Astrocyte of the spinal cord (primary cell): ENCODE measurements around the gene ZNF664.

Experiments
- DNase-seq: peaks from one replicate; pipeline ENCODE4 v3.0.0; 2011; ENCODE audit warnings: low read depth, low spot score
- H3K4me3 ChIP-seq: 2 replicates; pipeline ENCODE4 v1.5.1; 2011; ENCODE audit warnings: low read depth, mild to moderate bottlenecking, low read length, moderate library complexity
- CTCF ChIP-seq: IDR thresholded peaks from 2 replicates; pipeline ENCODE4 v1.5.1; 2012; ENCODE audit warnings: low read depth, mild to moderate bottlenecking, low read length, inconsistent platforms
- in situ Hi-C: cut with HindIII; loops from 2 replicates; pipeline ENCODE4 v1.10.0; 2017; ENCODE audit warnings: low sequenced_read_pairs

ZNF664 gene

DNA sequence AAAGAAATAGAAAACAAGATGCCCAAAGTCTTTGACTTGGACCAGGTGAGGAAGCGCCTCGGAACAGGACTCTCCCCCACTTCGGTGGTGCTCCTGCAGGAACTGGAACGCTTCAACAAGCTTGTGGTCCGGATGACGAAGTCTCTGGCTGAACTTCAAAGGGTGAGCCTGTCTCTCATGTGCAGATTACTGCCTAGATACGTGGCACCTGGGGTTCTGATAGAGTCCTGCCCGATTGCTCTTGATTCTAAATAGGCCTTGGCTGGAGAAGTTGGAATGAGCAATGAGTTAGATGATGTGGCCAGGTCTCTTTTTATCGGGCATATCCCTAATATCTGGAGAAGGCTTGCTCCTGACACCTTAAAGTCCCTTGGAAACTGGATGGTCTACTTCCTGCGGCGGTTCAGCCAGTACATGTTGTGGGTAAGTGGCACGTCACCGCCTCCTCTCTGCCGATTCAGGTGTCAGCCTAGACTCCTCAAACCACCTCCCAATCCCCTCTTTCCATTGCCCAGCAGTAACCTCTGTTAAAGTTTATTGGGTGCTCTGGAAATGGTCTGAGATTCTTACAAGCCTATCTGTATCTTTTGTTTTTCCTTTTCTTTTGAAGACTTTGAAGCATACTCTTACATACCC, 41.2 kb upstream of the ZNF664 start:
- TF ChIP-seq CTCF: no peak
- no peak for DNase-seq
- in situ Hi-C loops: no loop called here
- no peak overlapping the region for H3K4me3 ChIP-seq

- in situ Hi-C loops: no loop called here
- DNase-seq: no peak
- no peak for TF ChIP-seq CTCF
- H3K4me3 ChIP-seq: no peak overlapping the region
Measured at GRCh38 chr12:123933214-123933613, 39.8 kb upstream of the ZNF664 start.

DNA sequence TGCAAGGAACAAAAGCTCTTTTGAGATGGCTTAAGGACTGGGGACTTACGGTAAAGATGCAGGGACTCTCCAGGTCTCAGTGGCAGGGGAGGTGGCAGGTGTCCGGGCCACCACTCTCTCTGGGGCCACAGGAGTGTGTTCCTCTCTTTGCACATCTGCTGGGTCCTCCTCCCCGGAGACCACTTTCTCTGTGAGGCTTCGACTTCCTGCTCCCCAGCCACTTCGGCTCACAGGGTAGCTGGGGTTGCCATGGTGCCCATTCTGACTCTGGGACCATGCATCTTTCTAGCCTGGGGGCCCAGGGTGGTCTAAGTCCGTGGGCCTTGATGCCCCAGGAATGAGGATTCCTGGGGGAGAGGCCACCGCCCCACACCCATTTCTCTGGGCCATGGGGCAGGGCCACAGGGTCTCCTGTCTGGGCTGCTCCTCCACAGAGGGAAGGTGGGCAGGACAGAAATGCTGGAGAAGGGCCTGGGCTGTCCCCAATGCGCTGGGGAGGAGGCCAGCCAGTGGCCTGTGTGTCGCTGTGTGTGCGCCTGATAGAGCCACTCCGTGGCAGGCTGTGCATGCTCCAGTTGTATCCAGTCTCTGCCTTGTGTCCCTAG, 38.9 kb upstream of the ZNF664 start:
- DNase-seq: no peak
- TF ChIP-seq CTCF: no peak
- H3K4me3 ChIP-seq: no peak overlapping the region
- in situ Hi-C loops: no loop called here

DNA sequence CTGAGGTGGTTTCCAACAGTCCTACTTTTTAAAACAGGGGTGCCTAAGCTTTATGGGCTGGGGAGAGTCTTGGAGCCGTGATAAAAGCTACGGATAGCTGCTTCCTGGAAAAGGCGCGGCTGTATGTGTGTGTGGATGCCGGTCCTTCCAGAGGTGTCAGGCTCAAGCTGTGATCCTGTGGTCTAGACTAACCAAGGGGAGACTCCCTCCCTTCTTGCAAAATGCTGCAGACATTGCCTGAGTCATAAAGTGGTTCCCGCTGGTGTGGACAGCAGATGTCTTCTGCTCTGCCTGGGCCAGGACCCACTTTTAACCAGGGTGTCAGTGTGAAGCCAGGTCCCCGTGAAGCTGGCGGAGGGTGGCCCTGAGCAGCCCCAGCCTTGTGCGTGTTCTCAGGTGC, 38.2 kb upstream of the ZNF664 start:
- no peak for TF ChIP-seq CTCF
- in situ Hi-C loops: no loop called here
- DNase-seq: peak; percentile 35
- H3K4me3 ChIP-seq: no peak overlapping the region

DNA sequence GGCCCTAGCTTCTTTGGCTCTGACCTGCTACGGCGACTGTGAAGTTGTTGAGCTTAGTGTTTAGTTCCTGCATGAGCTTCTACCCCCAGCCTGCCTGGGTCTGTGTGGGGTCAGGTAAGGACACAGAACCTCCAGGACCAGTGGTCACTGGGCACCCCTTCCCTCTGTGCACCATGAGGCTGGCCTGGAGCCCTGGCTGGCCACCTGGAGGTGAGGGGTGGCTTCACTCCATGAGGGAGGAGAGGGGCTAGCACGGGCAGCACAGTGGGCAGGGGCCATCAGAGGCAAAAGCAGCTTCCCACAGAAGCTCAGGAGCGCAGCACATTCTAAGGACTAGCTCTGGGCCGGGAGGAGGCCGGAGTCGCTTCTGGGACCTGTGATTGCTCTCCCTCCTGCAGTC, 37.1 kb upstream of the ZNF664 start:
- in situ Hi-C loops: no loop called here
- H3K4me3 ChIP-seq: no peak overlapping the region
- no peak for TF ChIP-seq CTCF
- DNase-seq: no peak

GRCh38 chr12:123936471-123936870, 36.5 kb upstream of the ZNF664 start:
- no peak overlapping the region for H3K4me3 ChIP-seq
- no peak for TF ChIP-seq CTCF
- in situ Hi-C loops: no loop called here
- no peak for DNase-seq
